ENCODE results near the gene OPTC. TPM values are rescaled to one million over a fixed set of nuclear protein-coding genes. Genes with fewer than 3 reads are reported as not detected.
"Not testable (repeated sequence)": the region's sequence is repeated elsewhere in the genome, so short reads cannot be mapped to it uniquely, and the experiment has no call there.

Gene OPTC
- total RNA-seq, 1 donor from 2014 or later, result not detected

DNA sequence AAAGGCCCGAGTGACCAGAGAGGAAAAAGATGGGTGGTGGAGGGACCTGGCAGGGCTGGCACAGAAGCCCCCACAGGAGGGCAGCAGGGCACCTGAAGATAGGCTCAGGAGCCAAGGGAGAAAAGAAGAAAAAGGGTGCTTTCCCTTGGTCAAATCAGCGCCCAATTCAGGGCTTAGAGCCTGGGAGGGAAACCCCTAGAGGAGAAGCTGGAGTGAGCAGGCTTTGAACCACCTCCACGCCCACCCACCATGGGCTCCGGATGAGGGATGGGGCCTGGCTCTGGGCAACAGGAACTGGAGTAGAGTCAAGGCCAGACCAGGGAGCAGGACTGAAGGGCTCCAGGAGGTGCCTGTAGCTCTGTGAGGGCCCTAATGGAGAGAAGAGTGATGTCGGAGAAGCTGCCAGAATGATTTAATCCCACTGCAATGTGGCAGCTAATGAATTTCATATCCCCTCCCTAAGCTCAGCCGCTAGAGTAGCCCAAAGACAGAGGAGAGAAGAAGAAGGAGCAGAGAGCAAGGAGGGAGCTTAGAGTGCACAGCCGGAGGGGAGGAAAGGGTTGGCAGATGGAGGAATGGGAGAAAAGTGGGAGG lies 30.4 kb upstream of the OPTC start:
- DNase-seq (no peak), ATAC-seq (ENCODE audit: poor library complexity) (peak; percentile 23)
- intact Hi-C loops (cut with DNase I), result no loop called here

DNA sequence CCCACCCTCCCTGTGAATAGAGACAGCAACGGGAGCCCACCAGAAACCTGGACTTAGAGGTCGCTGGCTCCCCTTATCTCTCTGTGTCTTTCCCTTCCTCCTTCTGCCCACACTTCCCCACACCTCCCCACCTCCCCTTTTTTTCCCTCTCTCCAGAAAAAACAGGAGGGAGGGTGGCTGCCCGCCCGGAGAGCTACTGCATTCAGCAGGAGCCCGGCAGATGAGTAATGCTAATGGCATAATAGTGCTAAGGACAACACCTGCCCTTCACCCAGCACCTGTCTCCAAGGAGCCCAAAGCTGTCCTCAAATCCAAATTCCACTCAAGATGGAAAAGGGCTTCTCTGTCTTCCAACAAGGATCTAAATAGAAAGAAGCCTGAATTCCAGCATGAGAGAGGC lies 29.7 kb upstream of the OPTC start:
- intact Hi-C loops (cut with DNase I), result no loop called here
- no peak for ATAC-seq (ENCODE audit: poor library complexity)
- DNase-seq, result no peak

DNA sequence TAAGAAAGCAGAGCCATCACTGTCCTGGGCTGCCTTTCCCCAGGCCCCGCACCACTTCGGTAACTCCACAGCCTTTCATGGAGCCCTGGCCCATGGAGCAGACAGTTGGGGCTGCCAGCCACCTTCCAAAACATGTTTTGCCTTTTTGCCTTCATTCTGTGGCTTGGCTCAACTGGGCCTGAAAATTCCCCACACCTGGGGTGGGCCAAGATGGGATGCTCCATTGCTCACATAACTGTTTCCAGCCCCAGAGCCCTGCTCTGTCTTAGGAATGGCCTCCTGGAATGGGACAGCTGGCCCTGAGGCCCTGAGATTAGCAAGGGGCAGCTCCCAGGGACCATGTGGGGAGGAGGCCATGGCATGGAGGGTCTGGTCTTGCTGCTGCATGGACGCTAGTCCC lies 29.2 kb upstream of the OPTC start:
- DNase-seq, result no peak
- ATAC-seq (ENCODE audit: poor library complexity), result no peak
- intact Hi-C loops (cut with DNase I), result no loop called here

DNA sequence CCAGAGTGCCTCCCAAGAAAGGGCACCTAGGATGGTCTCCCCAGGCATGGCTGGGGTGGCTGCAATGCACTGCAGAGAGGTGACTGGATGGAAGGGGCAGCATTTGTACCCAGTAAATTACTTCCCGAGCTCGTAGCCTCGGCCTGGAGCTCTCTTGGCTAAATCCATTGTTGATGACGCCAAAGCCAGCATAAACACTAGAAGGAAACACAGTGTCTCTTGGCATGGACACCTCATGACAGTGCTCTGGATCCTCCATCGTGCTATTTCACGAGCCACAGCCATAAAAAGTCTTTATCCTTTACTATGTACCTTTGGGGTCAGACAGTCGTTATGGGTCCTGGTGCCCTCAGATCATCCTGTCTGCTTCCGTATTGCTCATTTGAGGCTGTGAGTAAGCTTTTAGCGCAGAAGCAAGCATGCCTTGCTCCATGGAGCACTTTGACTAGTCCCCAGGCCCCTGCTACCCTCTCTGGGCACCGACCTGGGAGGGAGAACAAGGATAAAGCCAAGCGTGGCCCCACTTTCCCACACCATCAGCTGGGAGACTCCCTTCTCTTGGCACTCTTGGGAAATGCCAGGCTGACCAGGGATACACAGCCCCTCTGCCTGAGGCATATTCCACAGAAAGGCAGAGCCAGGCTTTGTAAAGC lies 28.7 kb upstream of the OPTC start:
- ATAC-seq (ENCODE audit: poor library complexity) (peak; percentile 14), DNase-seq (no peak)
- intact Hi-C loops (cut with DNase I), result no loop called here

DNA sequence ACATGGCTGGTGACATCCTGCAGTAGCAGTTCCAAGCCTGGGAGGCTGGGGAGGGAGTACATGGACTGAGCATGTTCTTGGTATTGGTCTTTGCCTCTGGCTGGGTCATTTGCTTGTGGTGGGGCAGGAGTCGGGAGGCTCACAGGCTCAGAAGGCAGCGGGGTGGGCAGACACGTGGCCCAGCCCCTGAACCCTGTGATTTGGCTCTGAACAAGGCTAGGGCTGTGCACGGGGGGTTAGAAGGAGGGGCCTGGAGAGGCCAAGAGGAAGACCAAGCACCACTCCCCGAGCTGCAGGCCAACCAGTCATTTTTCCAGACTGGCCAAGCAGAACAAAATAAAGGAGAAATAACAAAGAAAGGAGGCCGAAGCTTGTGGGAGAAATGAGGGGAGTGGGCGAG lies 28.0 kb upstream of the OPTC start:
- DNase-seq (peak; percentile 80), ATAC-seq (ENCODE audit: poor library complexity) (peak; percentile 63)
- intact Hi-C loops (cut with DNase I), result no loop called here

DNA sequence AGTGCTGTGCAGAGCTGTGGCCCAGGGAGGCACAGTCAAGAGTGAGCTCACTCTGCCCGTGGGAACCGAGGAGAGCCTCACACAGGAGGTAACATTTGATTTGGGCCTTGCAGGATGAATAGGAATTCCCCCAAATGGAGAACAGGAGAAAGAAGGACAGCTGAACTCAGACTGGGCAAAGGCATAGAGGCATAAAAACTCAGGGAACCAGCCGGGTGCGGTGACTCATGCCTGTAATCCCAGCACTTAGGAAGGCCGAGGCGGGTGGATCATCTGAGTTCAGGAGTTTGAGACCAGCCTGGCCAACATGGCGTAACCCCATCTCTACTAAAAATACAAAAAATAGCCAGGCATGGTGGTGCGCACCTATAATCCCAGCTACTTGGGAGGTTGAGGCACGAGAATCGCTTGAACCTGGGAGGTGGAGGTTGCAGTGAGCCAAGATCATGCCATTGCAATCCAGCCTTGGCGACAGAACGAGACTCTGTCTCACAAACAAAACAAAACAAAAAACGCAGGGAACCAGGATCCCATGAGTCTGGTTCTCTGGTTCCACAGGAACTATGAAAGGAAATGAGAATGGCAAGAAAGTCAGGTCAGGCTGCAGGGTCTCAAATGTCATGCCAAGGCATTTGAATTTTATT lies 26.9 kb upstream of the OPTC start:
- ATAC-seq (ENCODE audit: poor library complexity); intact Hi-C loops (cut with DNase I); DNase-seq: not testable (repeated sequence)

DNA sequence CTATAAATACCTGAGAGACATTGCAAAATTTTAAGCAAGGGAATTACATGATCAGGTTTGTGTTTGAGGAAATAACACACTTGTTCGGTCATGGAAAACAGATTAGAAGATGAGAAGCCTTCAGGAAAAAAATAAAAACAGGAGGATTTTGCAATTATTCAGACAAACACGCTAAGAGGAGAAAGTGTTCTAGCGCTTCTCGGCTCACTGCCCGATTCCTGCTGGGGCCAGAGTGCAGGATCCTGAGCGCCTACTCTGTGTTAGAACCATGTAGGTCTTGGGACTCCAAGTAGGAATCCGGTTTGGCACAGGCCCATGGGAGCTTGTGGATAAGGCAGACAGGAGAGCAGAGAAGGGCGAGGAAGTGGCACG lies 26.4 kb upstream of the OPTC start:
- intact Hi-C loops (cut with DNase I), result no loop called here
- ATAC-seq (ENCODE audit: poor library complexity) (peak; percentile 75), DNase-seq (peak; percentile 89)

DNA sequence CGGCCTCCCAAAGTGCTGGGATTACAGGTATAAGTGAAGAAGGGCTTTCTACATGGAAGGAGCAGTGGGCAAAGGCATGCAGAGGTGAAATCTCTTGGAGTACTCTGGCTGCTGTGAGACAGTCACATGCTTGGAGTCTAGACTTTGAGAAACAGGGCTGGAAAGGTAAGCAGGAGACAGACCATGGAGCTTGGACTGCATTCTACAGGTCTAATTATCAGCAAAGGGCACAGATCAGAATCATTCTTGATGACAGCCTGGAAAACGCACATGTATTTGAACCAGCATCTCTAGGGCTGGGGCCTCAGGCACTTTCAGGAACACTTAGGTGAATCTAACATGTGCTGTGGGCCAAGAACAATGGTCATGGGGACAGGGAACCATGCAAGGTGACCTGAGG lies 25.6 kb upstream of the OPTC start:
- ATAC-seq (ENCODE audit: poor library complexity), result no peak
- intact Hi-C loops (cut with DNase I), result no loop called here

DNA sequence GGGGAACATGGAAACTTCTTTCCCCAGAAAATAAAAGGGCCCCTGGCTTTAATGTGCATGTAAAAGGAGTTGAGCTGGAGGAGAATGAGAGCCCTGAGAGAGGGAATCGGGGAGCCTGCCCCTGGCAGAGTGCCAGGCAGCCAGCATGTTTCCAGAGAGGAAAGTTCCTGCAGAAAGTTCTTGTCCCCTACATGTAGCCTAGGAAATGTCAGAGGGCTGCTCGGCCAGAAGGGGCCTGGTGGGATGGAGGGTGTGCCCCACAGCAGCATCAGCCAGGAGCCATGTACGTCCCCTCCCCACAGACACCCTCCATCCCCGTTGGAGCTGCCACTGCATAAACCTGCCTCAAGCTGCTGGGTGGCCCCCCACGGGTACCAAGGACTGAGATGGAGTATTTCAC lies 23.7 kb upstream of the OPTC start:
- ATAC-seq (ENCODE audit: poor library complexity) (no peak), DNase-seq (no peak)
- intact Hi-C loops (cut with DNase I), result no loop called here

More for the DNA sequence above, 25.6 kb upstream of the OPTC start:
- DNase-seq, result no peak

DNA sequence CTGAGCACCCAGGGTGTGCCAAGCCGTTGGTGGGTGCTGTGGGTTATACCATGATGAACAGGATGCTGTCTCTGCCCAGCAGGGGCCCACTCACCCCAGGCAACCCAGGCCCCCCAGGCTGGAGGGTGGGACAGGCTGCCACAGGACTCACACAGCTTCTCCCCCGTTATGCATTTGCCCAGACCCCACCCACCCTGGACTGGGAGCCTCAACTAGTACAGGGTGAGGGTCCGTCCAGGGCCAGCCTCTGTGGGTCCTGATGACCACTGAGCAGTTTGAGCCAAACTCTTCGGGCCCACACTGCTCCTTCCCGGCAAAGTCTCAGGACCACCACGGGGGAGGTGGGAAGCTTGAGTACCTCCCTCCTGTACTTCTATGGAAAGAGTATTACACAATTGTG lies 22.1 kb upstream of the OPTC start:
- DNase-seq, result no peak
- intact Hi-C loops (cut with DNase I), result no loop called here
- no peak for ATAC-seq (ENCODE audit: poor library complexity)

DNA sequence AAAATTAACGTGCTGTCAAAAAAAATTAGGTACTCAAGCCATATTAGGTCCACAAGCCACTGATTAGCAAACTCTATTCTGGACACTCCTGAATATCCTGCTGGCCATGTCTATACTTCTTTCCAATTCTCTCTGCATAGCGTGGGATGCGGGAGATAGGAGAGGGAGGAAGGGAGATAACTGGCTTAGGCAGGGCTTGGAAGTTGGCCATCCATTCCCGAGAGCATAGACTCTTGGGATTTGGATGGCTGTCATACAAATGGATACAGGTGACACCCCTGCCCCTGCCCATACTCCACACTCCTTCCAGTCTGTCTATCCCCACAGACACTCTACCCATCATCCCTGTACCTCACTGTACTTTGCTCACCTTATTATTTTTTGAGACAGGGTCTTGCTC lies 20.7 kb upstream of the OPTC start:
- intact Hi-C loops (cut with DNase I), result no loop called here
- no peak for ATAC-seq (ENCODE audit: poor library complexity)
- no peak for DNase-seq

DNA sequence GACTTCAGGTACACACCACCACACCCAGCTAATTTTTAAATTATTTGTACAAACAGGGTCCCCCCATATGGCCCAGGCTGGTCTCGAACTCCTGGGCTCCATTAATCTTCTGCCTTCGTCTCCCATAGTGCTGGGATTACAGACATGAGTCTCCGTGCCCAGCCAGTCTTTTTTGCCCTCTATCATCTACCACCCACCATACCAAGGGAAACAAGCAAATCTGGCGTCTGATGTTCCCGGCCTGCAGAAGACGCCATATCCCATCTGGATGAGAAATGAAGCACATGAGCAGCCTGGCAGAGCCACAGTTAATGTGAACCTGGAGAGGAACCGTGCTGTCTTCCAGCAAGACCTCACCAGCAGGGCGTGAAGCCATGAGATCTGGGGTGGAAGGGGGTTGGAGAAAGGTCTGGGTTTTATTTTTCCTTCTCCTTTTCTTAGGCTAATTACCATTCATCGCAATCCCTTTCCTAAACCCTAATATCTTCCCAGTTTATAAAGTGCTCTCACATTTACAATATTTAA lies 20.1 kb upstream of the OPTC start:
- no peak for DNase-seq
- no peak for ATAC-seq (ENCODE audit: poor library complexity)
- intact Hi-C loops (cut with DNase I), result no loop called here

DNA sequence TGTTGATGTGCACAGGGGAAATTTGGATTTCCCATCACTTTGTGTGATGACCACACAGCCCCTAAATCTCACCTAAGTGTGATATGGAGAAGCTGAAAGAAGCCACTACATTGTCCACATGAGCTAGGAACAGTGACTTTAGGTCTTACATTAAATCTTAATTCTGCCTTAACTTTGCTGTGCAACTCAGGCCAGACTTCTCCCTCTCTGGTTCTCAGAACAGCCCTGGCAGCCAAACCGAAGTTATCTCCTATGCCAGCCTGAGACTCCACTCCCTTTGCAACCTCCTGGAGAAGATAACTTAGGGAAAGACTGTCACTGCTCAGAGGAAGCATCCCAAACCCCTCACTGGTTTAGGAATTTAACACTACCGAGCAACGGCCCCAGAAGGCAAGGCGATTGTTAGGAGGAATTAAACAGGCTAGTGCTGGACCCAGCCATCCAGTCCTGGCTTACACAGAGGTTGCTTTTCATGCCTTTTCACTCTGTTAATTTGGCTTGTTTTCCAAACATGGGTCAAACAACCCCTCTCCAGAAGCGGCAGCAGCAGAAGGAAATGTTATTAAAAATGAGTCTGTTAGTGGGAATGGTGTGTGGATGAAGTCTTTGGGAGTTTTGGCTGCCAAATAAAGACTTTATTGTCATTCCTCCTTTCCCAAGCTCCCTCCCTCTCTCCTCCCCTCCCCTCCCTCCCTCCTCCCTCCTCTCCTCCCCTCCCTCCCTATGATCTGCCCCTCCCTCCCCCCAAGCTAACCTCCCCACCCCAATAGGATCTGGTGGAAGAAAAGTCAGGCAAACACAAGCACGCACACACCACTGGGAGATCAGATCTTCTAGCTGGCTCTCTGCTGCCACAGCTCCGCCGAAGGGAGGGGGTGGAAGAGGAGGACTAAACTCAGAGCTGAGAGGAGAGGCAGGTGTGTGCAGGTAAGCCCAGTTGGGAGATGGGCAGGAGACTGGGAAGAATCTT lies 18.7 kb upstream of the OPTC start, which contains the start of gene PRELP:
Gene PRELP, plus strand, starts transcription at position 795 of the 970 bp plus-strand sequence. CDS start 7,379 bp downstream, outside the sequence.
- intact Hi-C loops (cut with DNase I), result no loop called here
- ATAC-seq (ENCODE audit: poor library complexity), result peak; percentile 73
- DNase-seq, result peak; percentile 61

DNA sequence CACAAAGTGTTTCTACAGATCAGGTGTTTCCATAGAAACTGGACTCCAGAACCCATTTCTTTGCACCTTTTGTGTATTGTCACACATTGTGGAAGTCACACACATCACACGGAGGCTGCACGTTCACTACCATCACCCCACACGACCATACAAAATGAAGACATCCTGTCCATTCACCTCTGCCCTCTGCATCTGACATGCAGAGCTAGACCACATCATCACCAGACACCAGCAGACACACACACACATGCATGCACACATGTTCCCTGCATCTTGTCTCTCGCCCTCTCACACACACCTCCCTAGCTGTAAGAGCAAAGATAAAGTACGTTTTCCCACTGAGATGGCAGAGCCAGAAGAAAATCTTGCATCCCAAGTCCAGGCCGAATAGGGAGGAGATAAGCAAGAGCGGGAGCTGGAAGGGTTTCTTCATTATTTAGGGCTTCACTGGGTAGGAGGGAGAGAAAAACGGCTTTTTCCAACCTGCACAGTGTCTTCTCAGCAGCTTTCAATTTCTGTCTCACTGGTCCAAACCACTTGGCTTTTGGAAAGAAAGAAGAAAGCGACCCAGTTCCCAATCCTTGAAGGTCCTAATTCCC lies 17.6 kb upstream of the OPTC start:
- intact Hi-C loops (cut with DNase I), result no loop called here
- no peak for DNase-seq
- no peak for ATAC-seq (ENCODE audit: poor library complexity)

DNA sequence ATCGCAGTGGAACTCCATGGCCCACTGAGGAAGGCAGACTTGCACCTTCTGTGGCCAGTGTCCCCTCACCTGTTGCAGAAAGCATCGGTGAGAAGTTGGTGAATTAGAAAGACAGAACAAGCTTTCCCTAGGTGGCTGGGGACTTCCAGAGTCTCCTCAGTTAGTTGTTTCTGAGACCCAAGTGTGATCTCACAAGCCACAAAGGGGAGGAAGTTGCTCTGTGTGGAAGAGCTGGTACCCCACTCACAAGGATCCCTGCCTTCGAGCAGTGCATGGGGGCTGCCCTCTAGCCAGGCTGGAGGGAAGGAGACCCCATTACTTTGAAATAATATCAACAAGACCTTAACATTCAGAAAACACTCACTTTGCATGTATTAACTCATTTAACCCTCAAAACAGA lies 16.2 kb upstream of the OPTC start:
- intact Hi-C loops (cut with DNase I), result no loop called here
- DNase-seq (no peak), ATAC-seq (ENCODE audit: poor library complexity) (no peak)

DNA sequence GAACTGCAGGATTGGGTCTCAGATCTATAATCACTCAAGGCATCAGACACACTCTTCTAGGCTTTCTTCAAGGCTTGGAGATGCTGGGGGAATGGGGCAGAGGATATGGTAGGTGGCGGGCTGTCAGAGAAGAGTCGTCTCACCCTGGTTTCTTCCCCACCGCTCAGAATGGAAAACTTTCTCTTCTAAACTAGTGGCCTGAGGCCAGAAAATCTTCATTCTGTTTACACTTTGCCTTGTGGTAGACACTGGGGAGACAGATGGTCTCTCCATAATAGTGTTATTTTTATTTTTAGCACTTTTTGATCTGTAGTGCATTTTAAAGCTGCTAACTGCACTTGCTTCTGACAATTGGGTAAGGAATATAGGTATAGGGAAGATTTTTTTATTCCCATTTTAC lies 15.7 kb upstream of the OPTC start:
- no peak for DNase-seq
- ATAC-seq (ENCODE audit: poor library complexity), result no peak
- intact Hi-C loops (cut with DNase I), result no loop called here

DNA sequence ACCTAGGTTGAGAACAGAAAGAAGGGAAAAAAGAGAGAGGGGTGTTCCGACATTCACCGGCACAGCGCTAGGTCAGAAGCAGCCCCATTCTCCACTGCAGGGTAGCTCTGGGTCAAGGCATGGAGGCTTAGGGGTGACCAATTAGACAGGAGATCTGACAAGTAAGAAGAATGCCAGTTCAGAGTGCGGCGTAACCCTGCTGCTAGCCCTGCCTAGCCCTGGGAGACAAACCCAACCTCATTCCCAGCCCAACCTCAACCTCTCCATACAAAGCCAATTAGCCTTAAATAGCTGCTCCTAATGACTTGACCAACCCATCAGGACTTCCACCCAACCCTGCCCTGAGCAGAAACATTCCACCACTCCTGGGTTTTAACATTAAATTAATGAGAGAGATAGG lies 15.0 kb upstream of the OPTC start:
- intact Hi-C loops (cut with DNase I), result no loop called here
- ATAC-seq (ENCODE audit: poor library complexity), result no peak
- no peak for DNase-seq

DNA sequence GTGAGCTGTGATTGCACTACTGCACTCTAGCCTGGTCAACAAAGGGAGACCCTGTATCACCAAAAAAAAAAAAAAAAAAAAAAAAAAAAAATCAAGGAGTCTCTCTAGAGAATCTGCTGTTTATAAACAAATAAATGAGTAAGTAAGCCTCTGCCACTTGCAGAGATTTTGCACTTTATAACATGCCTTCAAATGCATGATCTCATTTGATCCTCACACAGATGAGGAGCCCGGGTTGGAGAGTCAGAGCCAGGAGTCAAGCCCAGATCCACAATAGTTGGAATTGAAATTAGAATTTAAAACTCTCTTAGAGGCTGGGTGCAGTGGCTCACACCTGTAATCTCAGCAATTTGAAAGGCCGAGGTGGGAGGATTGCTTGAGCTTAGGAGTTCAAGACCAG lies 14.3 kb upstream of the OPTC start:
- intact Hi-C loops (cut with DNase I), result no loop called here
- DNase-seq, result no peak
- no peak for ATAC-seq (ENCODE audit: poor library complexity)

DNA sequence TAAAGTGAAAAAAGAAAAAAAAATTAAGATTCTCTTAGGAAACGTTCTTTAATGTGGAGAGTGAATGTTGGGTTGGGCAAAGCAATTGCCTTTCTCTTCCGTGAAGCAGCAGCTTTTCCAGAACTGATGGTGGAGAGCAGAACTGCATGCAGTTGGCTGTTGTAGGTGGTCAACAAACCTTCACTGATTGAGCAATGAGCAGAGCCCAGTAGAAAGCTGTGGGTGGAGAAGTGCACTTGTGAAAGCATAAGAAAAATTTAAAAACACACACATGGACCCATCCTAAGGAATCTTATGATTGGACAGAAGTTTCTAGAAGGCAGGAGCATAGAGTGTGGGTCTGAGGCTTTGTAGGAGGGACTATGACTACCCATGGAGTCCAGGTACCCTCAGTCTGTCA lies 13.9 kb upstream of the OPTC start:
- no peak for DNase-seq
- intact Hi-C loops (cut with DNase I), result no loop called here
- ATAC-seq (ENCODE audit: poor library complexity), result peak; percentile 50

Measured in Right ventricle myocardium superior (tissue), 1 donor.